ENCODE data around the gene DDHD1. TPM values are rescaled to one million over a fixed set of nuclear protein-coding genes. Genes with fewer than 3 reads are reported as not detected.

Gene DDHD1
- total and polyA plus RNA-seq, 2 experiments from 2014 or later = 11.2 to 28.9 TPM

- Histone ChIP-seq H4K20me1 (replicated peaks; ENCODE audit: insufficient read depth) (no peaks in the 10 kb centered on the region), H3K4me2 (no peak overlapping the region), H3K27ac (ENCODE audit: low read depth) (no peak overlapping the region), H2AFZ (no peak overlapping the region), H3K79me2 (replicated peaks; ENCODE audit: insufficient read depth) (no peaks in the 10 kb centered on the region), H3K4me3 (no peak overlapping the region), H3K36me3 (ENCODE audit: insufficient read depth) (no peaks in the 10 kb centered on the region), H3K27me3 (ENCODE audit: insufficient read depth) (no peaks in the 10 kb centered on the region), H3F3A (replicated peaks; ENCODE audit: low read depth) (no peaks in the 10 kb centered on the region), H3K9me2 (ENCODE audit: insufficient read depth) (0 out of 2 replicates have a peak, but pooled peaks cover 4% of the 10 kb centered on the region), H3K4me1 (ENCODE audit: insufficient read depth) (0 out of 2 replicates have a peak, but pooled peaks cover 2% of the 10 kb centered on the region)
- no peak for TF ChIP-seq CTCF (conservative IDR thresholded peaks at IDR 0.05; ENCODE audit: low read depth in 2 of 2)
- TF ChIP-seq ZNF331 (CRISPR knock-in tag; IDR thresholded peaks at IDR 0.05; ENCODE audit: low read depth) = no peak
- no peak for TF ChIP-seq ZNF114 (CRISPR knock-in tag; IDR thresholded peaks at IDR 0.05)
- TF ChIP-seq STAT1 (IDR thresholded peaks at IDR 0.05; ENCODE audit: unreplicated experiment) = no peak
- TF ChIP-seq ZNF462 (CRISPR knock-in tag; IDR thresholded peaks at IDR 0.05) = no peak
- no peak overlapping the region for H3K27ac Mint-ChIP-seq
- no peak overlapping the region for H3K4me3 Mint-ChIP-seq
- peaks cover 2% of the 10 kb centered on the region; the same call in 1 of the 3 replicates for H3K36me3 Mint-ChIP-seq (ENCODE audit: low read depth)
- ATAC-seq (no peak), DNase-seq (ENCODE audit: low spot score) (no peak)
- H3K27me3 Mint-ChIP-seq (ENCODE audit: insufficient read depth, low read depth, poor library complexity) = no peaks in the 10 kb centered on the region
- peaks cover 3% of the 10 kb centered on the region; the same call in 2 of the 3 replicates for H3K9me3 Mint-ChIP-seq
- H3K4me1 Mint-ChIP-seq = peaks cover 2% of the 10 kb centered on the region; the same call in 2 of the 3 replicates
These were observed 22.3 kb upstream of the DDHD1 start for GRCh38 chr14:53175375-53175774.

All from GM23338 (cell line).